GM12874 (cell line): Measurements from ENCODE around the gene UBFD1.
A peak's percentile ranks its signal among the peaks of the same experiment; 100 is the strongest.

Experiments used
- CTCF ChIP-seq: IDR thresholded peaks from 2 replicates; pipeline ENCODE4 v1.5.1; 2011; ENCODE audit warnings: low read depth, mild to moderate bottlenecking, control low read depth, low read length, moderate library complexity; ENCODE audit not compliant: insufficient read depth

The UBFD1 gene

GRCh38 chr16:23597003-23597756 lies 39.7 kb downstream of the UBFD1 start:
- peak; percentile 48; the same call in 1 of the 2 replicates for TF ChIP-seq CTCF

DNA sequence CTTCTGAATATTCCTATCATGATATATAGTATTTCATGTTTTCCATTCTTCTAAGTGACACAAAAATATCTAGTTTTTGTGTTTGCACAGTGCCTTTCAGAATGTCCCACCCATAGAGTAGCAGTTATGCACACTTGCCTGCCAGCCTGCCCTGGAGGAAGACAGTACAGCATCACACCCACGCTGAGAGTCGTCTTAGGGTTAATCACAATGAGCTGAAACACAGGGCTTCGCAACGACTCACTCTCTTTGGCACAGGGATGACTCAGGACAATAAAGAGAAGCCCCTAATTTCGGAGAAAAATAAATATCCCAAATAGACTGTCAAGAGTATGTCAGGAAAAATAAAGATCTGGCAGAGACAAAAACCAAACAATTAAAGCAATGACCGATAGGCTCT lies 50.2 kb downstream of the UBFD1 start:
- no peak for TF ChIP-seq CTCF

- no peak for TF ChIP-seq CTCF
Observed at GRCh38 chr16:23608194-23608593, 50.7 kb downstream of the UBFD1 start.

DNA sequence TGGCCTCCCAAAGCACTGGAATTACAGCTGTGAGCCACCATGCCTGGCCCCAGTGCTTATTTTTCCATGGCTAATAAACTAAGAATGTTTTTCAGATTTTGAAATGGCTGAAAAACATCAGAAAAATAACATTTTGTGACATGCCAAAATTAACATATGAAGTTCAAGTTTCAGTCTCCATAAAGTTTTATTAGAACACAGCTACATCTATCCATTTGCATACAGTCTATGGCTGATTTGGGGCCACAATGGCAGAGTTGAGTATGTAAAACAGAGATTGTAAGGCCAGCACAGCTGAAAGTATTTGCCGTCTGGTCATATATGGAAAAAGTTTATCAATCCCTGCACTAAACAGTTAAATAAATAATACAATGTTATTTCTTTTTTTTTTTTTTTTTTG lies 52.4 kb downstream of the UBFD1 start:
- no peak for TF ChIP-seq CTCF

GRCh38 chr16:23611936-23612335 lies 54.4 kb downstream of the UBFD1 start:
- no peak for TF ChIP-seq CTCF

- no peak for TF ChIP-seq CTCF
Observed at GRCh38 chr16:23615805-23616204, 58.3 kb downstream of the UBFD1 start.
